Measurements from ENCODE around the gene IGSF11.
"Not testable (repeated sequence)": the region's sequence is repeated elsewhere in the genome, so short reads cannot be mapped to it uniquely, and the experiment has no call there.

The IGSF11 gene

GRCh38 chr3:118988198-118989130 is 46.2 kb downstream of the IGSF11 start:
- no peak for DNase-seq

- DNase-seq: peak; percentile 1
Observed at GRCh38 chr3:118987477-118987876, 47.2 kb downstream of the IGSF11 start.

GRCh38 chr3:118986734-118987133 is 47.9 kb downstream of the IGSF11 start:
- DNase-seq: no peak

- no peak for DNase-seq
Observed at GRCh38 chr3:118984699-118985098, 49.9 kb downstream of the IGSF11 start.

GRCh38 chr3:118981494-118982134 is 53.0 kb downstream of the IGSF11 start:
- no peak for DNase-seq

- no peak for DNase-seq
Observed at GRCh38 chr3:118980832-118981231, 53.8 kb downstream of the IGSF11 start.

- no peak for DNase-seq
Observed at GRCh38 chr3:118978393-118978758, 56.3 kb downstream of the IGSF11 start.

- DNase-seq: no peak
Observed at GRCh38 chr3:118977671-118978392, 56.8 kb downstream of the IGSF11 start.

- no peak for DNase-seq
Observed at GRCh38 chr3:118977118-118977517, 57.5 kb downstream of the IGSF11 start.

- DNase-seq: not testable (repeated sequence)
Observed at GRCh38 chr3:118975476-118975875, 59.2 kb downstream of the IGSF11 start.

GRCh38 chr3:118974356-118975097 is 60.1 kb downstream of the IGSF11 start:
- no peak for DNase-seq

- DNase-seq: no peak
Observed at GRCh38 chr3:118973050-118973449, 61.6 kb downstream of the IGSF11 start.

- DNase-seq: no peak
Observed at GRCh38 chr3:118970819-118971218, 63.8 kb downstream of the IGSF11 start.

- DNase-seq: no peak
Observed at GRCh38 chr3:118968640-118969039, 66.0 kb downstream of the IGSF11 start.

GRCh38 chr3:118968111-118968510 is 66.5 kb downstream of the IGSF11 start:
- no peak for DNase-seq

- DNase-seq: no peak
Observed at GRCh38 chr3:118966700-118967099, 67.9 kb downstream of the IGSF11 start.

- DNase-seq: no peak
Observed at GRCh38 chr3:118963711-118964110, 70.9 kb downstream of the IGSF11 start.

GRCh38 chr3:118960876-118961450 is 73.7 kb downstream of the IGSF11 start:
- DNase-seq: peak; percentile 3

- DNase-seq: no peak
Observed at GRCh38 chr3:118955914-118956556, 78.6 kb downstream of the IGSF11 start.

- no peak for DNase-seq
Observed at GRCh38 chr3:118951089-118951488, 83.6 kb downstream of the IGSF11 start.

GRCh38 chr3:118949113-118949760 is 85.4 kb downstream of the IGSF11 start:
- no peak for DNase-seq

Data from fibroblast of upper back skin (primary cell).